ENCODE results near the gene EMC10.

DNA sequence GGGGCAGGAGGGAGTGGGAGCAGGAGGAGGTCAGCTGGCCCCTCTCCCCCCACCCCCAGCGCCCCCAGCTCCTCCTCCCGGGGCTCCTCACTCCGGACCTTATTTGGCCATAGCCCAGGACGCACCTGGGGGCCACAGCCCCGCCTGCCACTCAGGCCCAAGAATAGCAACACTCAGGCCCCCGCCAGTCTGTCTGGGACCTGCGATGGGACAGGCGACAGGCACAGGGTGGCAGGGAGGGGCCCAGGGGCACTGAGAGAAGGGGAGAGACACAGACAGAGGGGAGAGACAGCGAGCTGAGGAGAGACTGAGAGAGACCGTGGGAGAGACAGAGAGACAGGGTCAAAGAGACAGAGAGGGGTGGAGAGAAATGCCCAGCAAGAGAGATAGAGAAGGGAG, 24.4 kb downstream of the EMC10 start:
- TF ChIP-seq CTCF (conservative IDR thresholded peaks at IDR 0.05; ENCODE audit: low read depth, low read length) (no peak), POLR2A (IDR thresholded peaks at IDR 0.05; ENCODE audit: low read depth, low read length) (no peak), RAD21 (IDR thresholded peaks at IDR 0.05; ENCODE audit: low read length) (no peak), SMC3 (IDR thresholded peaks at IDR 0.05; ENCODE audit: low read depth, low read length) (no peak), NFE2L2 (IDR thresholded peaks at IDR 0.05; ENCODE audit: low read depth, low read length) (no peak), FOS (IDR thresholded peaks at IDR 0.05; ENCODE audit: low read depth, low read length) (no peak)

Data from IMR-90 (cell line).